ENCODE results near the gene PEX14.

GRCh38 chr1:10534519-10534918, 59.8 kb downstream of the PEX14 start:
- TF ChIP-seq CTCF (IDR thresholded peaks at IDR 0.05) (no peak), POLR2AphosphoS5 (IDR thresholded peaks at IDR 0.05) (no peak)
